Psoas muscle (tissue), 8 donors: ENCODE measurements around the gene LZTS2. TPM values are rescaled to one million over a fixed set of nuclear protein-coding genes. Genes with fewer than 3 reads are reported as not detected.
"Not testable (repeated sequence)": the region's sequence is repeated elsewhere in the genome, so short reads cannot be mapped to it uniquely, and the experiment has no call there.

Source experiments
- ATAC-seq, 4 donors: fragments of 200-7000 bp; cut with Tn5 transposase; one replicate each; pipeline ENCODE4 v1.9.1; 2020; ENCODE audit warnings: moderate library complexity in 3 of 4, mild to moderate bottlenecking in 2 of 4
- DNase-seq, 2 donors: peaks; one replicate each; pipeline ENCODE4 v3.0.0-alpha.2; 2020
- H3K27ac ChIP-seq: fragments of 200-600 bp; one replicate; pipeline ENCODE4 v1.8.0; 2022
- H3K27me3 ChIP-seq, 3 donors: fragments of 200-600 bp in 1 of 3; one replicate each; pipeline versions ENCODE4 v1.6.1 to v1.8.0; 2013 to 2022; ENCODE audit warnings: low read length in 2 of 3, mild to moderate bottlenecking in 2 of 3, moderate library complexity in 1 of 3; ENCODE audit not compliant: insufficient read depth in 3 of 3
- H3K36me3 ChIP-seq, 2 donors: fragments of 200-600 bp in 1 of 2; one replicate each; pipeline versions ENCODE4 v1.6.1 to v1.8.0; 2013 to 2022; ENCODE audit warnings: low read depth in 1 of 2, mild to moderate bottlenecking in 1 of 2, moderate library complexity in 1 of 2; ENCODE audit not compliant: insufficient read depth in 1 of 2
- H3K4me1 ChIP-seq: fragments of 200-600 bp; one replicate; pipeline ENCODE4 v1.8.0; 2022
- H3K4me3 ChIP-seq: fragments of 200-600 bp; one replicate; pipeline ENCODE4 v1.8.0; 2022; ENCODE audit warnings: mild to moderate bottlenecking
- H3K9me3 ChIP-seq: fragments of 200-600 bp; one replicate; pipeline ENCODE4 v1.8.0; 2022
- CTCF ChIP-seq: fragments of 200-600 bp; IDR thresholded peaks from one replicate; pipeline ENCODE4 v1.8.0; 2022; ENCODE audit warnings: antibody characterized with exemption
- WGBS, 3 donors: extraction: QIAGEN DNeasy Blood & Tissue Kit; methylation state at CpG; one replicate each; pipeline versions ENCODE4 v1.1.6 to v1.1.7; 2013; 5-methylcytosine and 5-hydroxymethylcytosine counted together
- intact Hi-C, 2 donors: fragments of 100-400 bp; cut with DNase I; formaldehyde crosslinking; loops; one replicate each; pipeline versions ENCODE4 v1.11.0 to v1.14.2; 2022
- polyA plus RNA-seq, 3 donors: library from polyadenylated mRNA; stranded (reverse); fragments of 200-250 nt; gene quantifications; one replicate each; pipeline ENCODE4 v1.2.3, GENCODE V29; 2013
- total RNA-seq, 4 donors: library from RNA; stranded (reverse); fragmentation: NEBNext Ultra II Directional in 2 of 4; extraction: Animal tissue kit (Norgen Biotek cat#: 25700) in 2 of 4; gene quantifications; one replicate each; pipeline versions ENCODE4 v1.2.1 to v1.2.4, GENCODE V29; 2021 to 2023
- donor health status: healthy with polysubstance abuse.
- donor health status: DM: no; HTN: no; CAD: no; lungs with moderate emphysema.
- donor health status: Bipolar disorder and iron deficiency.
- donor health status: healthy.
- donor health status: DM: yes; HTN: yes; CAD: no.
- donor health status: DM: no; HTN: no; CAD: no.
- donor health status: DM: no; HTN: no; CAD: no.
- donor health status: DM: yes; HTN: yes; CAD: no.

The LZTS2 gene
- total and polyA plus RNA-seq, 7 donors, result 19.0 to 66.0 (median 24.6) TPM

GRCh38 chr10:100972115-100972903, 27.3 kb upstream of the LZTS2 start:
- H3K4me1 ChIP-seq, result peaks cover 6% of the 10 kb centered on the region
- H3K4me3 ChIP-seq, result no peak overlapping the region
- no peak overlapping the region for H3K27ac ChIP-seq
- DNase-seq (peak in 1 of 2 donors; percentile 12), ATAC-seq (no peak)
- no peaks in the 10 kb centered on the region for H3K9me3 ChIP-seq
- intact Hi-C loops, result no loop called here
- H3K27me3 ChIP-seq, result no peaks in the 10 kb centered on the region
- 77 to 81% (median 80%) methylated on average over 13 of the region's 13 CpGs for WGBS, 3 donors
- no peak for TF ChIP-seq CTCF
- no peaks in the 10 kb centered on the region for H3K36me3 ChIP-seq

GRCh38 chr10:100972904-100973535, 26.6 kb upstream of the LZTS2 start:
- H3K36me3 ChIP-seq, result no peaks in the 10 kb centered on the region
- DNase-seq (peak in 1 of 2 donors; percentile 8), ATAC-seq (no peak)
- no peak for TF ChIP-seq CTCF
- WGBS, 3 donors, result 89 to 90% (median 90%) methylated on average over 6 of the region's 6 CpGs
- no peaks in the 10 kb centered on the region for H3K9me3 ChIP-seq
- H3K4me1 ChIP-seq, result peaks cover 6% of the 10 kb centered on the region
- intact Hi-C loops, result no loop called here
- H3K27ac ChIP-seq, result no peak overlapping the region
- no peak overlapping the region for H3K4me3 ChIP-seq
- H3K27me3 ChIP-seq, result no peaks in the 10 kb centered on the region

- H3K4me1 ChIP-seq, ATAC-seq, H3K9me3 ChIP-seq, intact Hi-C loops, H3K4me3 ChIP-seq, H3K27me3 ChIP-seq, H3K27ac ChIP-seq: not testable (repeated sequence)
- WGBS, 3 donors, result 82 to 84% (median 84%) methylated on average over 8 of the region's 8 CpGs
- H3K36me3 ChIP-seq, result peaks cover 0 to 23% of the 10 kb centered on the region in 2 donors
- DNase-seq, result peak in 1 of 2 donors; percentile 9
Measured at GRCh38 chr10:100975397-100975796, 24.2 kb upstream of the LZTS2 start.

- WGBS, 3 donors, result 79 to 83% (median 80%) methylated on average over 3 of the region's 3 CpGs
- Histone ChIP-seq H3K9me3 (no peaks in the 10 kb centered on the region), H3K4me1 (no peaks in the 10 kb centered on the region), H3K27me3 (no peaks in the 10 kb centered on the region), H3K4me3 (no peak overlapping the region), H3K27ac (no peak overlapping the region), H3K36me3 (peaks cover 0 to 38% of the 10 kb centered on the region in 2 donors)
- no peak for TF ChIP-seq CTCF
- intact Hi-C loops, result no loop called here
- DNase-seq, result no peak
- no peak for ATAC-seq
Measured at GRCh38 chr10:100976906-100977305, 22.7 kb upstream of the LZTS2 start.

GRCh38 chr10:100977436-100977835, 22.2 kb upstream of the LZTS2 start:
- WGBS, 3 donors, result 75 to 86% (median 80%) methylated on average over 6 of the region's 6 CpGs
- H3K4me3 ChIP-seq, result no peak overlapping the region
- intact Hi-C loops, result no loop called here
- no peaks in the 10 kb centered on the region for H3K27me3 ChIP-seq
- no peaks in the 10 kb centered on the region for H3K4me1 ChIP-seq
- peaks cover 0 to 42% of the 10 kb centered on the region in 2 donors for H3K36me3 ChIP-seq
- no peak for ATAC-seq
- H3K9me3 ChIP-seq, result no peaks in the 10 kb centered on the region
- peak in 1 of 2 donors; percentile 19 for DNase-seq
- H3K27ac ChIP-seq, result no peak overlapping the region
- TF ChIP-seq CTCF, result no peak
